ENCODE results near the gene PLEK2.

DNA sequence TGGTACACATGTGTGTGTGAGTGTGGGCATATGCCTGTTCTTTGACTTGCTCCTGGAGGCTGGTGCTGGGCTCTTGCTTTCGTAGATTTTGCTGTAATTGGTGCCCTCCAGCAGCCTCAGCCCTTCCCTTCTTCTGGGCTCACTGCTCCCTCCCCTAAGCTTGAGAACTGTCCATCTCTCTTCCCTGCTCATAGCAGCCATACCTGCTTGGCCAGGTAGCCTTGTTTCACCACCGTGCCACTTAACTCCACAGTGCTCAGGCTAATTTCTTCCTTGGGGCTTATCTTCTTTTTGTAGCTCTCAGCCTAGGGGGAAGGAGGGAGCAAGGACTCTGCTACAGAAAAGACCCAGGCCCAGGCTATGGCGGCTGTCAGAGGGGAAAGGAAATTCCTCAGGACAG, 19.8 kb downstream of the PLEK2 start:
- TF ChIP-seq, protein P1, sequence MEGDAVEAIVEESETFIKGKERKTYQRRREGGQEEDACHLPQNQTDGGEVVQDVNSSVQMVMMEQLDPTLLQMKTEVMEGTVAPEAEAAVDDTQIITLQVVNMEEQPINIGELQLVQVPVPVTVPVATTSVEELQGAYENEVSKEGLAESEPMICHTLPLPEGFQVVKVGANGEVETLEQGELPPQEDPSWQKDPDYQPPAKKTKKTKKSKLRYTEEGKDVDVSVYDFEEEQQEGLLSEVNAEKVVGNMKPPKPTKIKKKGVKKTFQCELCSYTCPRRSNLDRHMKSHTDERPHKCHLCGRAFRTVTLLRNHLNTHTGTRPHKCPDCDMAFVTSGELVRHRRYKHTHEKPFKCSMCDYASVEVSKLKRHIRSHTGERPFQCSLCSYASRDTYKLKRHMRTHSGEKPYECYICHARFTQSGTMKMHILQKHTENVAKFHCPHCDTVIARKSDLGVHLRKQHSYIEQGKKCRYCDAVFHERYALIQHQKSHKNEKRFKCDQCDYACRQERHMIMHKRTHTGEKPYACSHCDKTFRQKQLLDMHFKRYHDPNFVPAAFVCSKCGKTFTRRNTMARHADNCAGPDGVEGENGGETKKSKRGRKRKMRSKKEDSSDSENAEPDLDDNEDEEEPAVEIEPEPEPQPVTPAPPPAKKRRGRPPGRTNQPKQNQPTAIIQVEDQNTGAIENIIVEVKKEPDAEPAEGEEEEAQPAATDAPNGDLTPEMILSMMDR (IDR thresholded peaks at IDR 0.05; ENCODE audit: low read length) = no peak
- no peak for TF ChIP-seq EZH2 (IDR thresholded peaks at IDR 0.05; ENCODE audit: borderline replicate concordance, low read length)
